ENCODE data around the gene SLC22A5. TPM values are rescaled to one million over a fixed set of nuclear protein-coding genes. Genes with fewer than 3 reads are reported as not detected.
"Not testable (repeated sequence)": the region's sequence is repeated elsewhere in the genome, so short reads cannot be mapped to it uniquely, and the experiment has no call there.

SLC22A5 gene
- total and polyA plus RNA-seq, 9 donors: 5.2 to 37.5 (median 10.4) TPM

DNA sequence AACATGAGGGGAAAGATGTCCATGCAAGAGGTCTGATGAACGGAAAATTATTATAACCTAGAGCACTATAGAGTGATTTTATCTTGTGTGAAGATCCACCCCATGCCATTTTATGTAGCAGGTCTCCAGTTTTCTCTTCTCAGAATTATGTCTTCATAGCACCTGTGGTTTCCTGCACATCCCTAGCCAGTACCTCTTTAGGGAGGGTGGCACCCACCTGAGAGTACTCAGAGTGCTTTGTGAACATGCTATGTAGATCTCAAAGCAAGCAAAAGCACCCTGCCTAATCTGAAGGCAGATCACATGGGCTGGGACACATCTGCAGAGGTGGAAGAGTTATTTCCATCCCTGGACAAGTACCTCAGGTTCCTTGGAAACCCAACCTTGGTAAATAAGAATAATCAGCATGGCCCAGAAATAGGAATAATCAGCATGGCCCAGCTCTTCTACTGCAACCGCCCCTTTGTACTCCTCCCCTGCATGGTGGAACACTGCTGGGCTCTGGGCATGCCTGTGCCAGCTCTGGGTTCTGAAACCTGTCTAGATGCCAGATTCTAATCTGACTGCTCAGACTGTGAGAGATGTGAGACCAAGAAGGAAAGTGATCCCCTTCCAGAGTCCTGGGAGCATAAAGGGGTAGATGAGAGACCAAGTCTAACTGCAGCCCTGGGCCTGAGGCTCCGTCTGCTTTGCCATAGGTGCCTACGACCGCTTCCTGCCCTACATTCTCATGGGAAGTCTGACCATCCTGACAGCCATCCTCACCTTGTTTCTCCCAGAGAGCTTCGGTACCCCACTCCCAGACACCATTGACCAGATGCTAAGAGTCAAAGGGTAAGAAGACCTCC lies 23.7 kb downstream of the SLC22A5 start:
- no peak for TF ChIP-seq CTCF (IDR thresholded peaks at IDR 0.05)
- TF ChIP-seq EP300 (IDR thresholded peaks at IDR 0.05): no peak
- TF ChIP-seq POLR2A (IDR thresholded peaks at IDR 0.05): no peak
- no peak for DNase-seq
- Histone ChIP-seq H3K27ac (no peak overlapping the region), H3K4me3 (no peak overlapping the region), H3K27me3 (no peaks in the 10 kb centered on the region), H3K9me3 (no peaks in the 10 kb centered on the region), H3K36me3 (no peaks in the 10 kb centered on the region), H3K4me1 (ENCODE audit: insufficient read depth) (peaks cover 16% of the 10 kb centered on the region)
- WGBS, 3 donors: 93 to 96% (median 95%) methylated on average over 6 of the region's 6 CpGs
- intact Hi-C loops (cut with DNase I): no loop called here

DNA sequence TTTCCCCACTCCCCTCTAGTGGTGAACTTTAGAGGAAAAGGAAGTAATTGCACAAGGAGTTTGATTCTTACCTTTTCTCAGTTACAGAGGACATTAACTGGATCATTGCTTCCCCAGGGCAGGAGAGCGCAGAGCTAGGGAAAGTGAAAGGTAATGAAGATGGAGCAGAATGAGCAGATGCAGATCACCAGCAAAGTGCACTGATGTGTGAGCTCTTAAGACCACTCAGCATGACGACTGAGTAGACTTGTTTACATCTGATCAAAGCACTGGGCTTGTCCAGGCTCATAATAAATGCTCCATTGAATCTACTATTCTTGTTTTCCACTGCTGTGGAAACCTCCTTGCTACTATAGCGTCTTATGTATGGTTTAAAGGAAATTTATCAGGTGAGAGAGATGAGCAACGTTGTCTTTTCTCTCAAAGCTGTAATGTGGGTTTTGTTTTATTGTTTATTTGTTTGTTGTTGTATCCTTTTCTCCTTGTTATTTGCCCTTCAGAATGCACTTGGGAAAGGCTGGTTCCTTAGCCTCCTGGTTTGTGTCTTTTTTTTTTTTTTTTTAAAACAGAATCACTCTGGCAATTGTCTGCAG lies 25.3 kb downstream of the SLC22A5 start:
- intact Hi-C loops (cut with DNase I): no loop called here
- Histone ChIP-seq H3K27me3 (no peaks in the 10 kb centered on the region), H3K4me3 (no peak overlapping the region), H3K36me3 (no peaks in the 10 kb centered on the region), H3K27ac (no peak overlapping the region), H3K9me3 (no peaks in the 10 kb centered on the region), H3K4me1 (ENCODE audit: insufficient read depth) (peaks cover 5% of the 10 kb centered on the region)
- 73 to 79% (median 77%) methylated on average over 4 of the region's 4 CpGs for WGBS, 3 donors
- DNase-seq: no peak
- TF ChIP-seq EP300 (IDR thresholded peaks at IDR 0.05) (no peak), CTCF (IDR thresholded peaks at IDR 0.05) (no peak), POLR2A (IDR thresholded peaks at IDR 0.05) (no peak)

DNA sequence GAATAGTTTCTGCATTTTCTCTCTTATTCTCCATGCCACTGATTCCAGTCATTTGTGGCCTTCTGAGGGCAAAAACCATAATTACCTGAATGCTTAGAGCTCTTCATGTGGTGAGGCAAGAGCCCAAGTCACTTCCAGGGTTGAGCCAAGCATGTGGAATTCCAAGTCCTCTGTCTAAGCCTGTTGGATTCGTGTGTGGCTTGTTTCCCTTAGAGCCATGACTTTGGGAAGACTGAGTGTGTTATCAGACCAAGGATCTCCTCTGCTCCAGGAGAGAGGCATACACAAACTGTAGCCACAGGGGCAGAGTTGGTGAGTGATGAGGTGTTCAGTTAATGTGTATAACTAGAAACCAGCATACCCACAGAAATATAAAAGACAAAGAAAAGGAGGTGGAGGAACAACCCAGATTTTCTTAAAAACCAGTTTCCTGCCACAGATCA lies 27.1 kb downstream of the SLC22A5 start:
- H3K4me1 ChIP-seq (ENCODE audit: insufficient read depth): peaks cover 3% of the 10 kb centered on the region
- no peak overlapping the region for H3K4me3 ChIP-seq
- intact Hi-C loops (cut with DNase I): no loop called here
- no peak overlapping the region for H3K27ac ChIP-seq
- DNase-seq: no peak
- WGBS, 3 donors: 77 to 90% (median 88%) methylated on average over 1 of the region's 1 CpG
- H3K36me3 ChIP-seq: no peaks in the 10 kb centered on the region
- no peaks in the 10 kb centered on the region for H3K9me3 ChIP-seq
- no peak for TF ChIP-seq EP300 (IDR thresholded peaks at IDR 0.05)
- no peaks in the 10 kb centered on the region for H3K27me3 ChIP-seq

GRCh38 chr5:132397224-132397623 lies 27.7 kb downstream of the SLC22A5 start:
- H3K27ac ChIP-seq: no peak overlapping the region
- intact Hi-C loops (cut with DNase I): no loop called here
- WGBS, 3 donors: 94 to 96% (median 95%) methylated on average over 2 of the region's 2 CpGs
- H3K4me1 ChIP-seq (ENCODE audit: insufficient read depth): peaks cover 3% of the 10 kb centered on the region
- DNase-seq: no peak
- H3K9me3 ChIP-seq: no peaks in the 10 kb centered on the region
- H3K27me3 ChIP-seq: no peaks in the 10 kb centered on the region
- TF ChIP-seq POLR2A (IDR thresholded peaks at IDR 0.05): no peak
- TF ChIP-seq EP300 (IDR thresholded peaks at IDR 0.05): no peak
- no peak for TF ChIP-seq CTCF (IDR thresholded peaks at IDR 0.05)
- H3K36me3 ChIP-seq: no peaks in the 10 kb centered on the region
- H3K4me3 ChIP-seq: no peak overlapping the region

DNA sequence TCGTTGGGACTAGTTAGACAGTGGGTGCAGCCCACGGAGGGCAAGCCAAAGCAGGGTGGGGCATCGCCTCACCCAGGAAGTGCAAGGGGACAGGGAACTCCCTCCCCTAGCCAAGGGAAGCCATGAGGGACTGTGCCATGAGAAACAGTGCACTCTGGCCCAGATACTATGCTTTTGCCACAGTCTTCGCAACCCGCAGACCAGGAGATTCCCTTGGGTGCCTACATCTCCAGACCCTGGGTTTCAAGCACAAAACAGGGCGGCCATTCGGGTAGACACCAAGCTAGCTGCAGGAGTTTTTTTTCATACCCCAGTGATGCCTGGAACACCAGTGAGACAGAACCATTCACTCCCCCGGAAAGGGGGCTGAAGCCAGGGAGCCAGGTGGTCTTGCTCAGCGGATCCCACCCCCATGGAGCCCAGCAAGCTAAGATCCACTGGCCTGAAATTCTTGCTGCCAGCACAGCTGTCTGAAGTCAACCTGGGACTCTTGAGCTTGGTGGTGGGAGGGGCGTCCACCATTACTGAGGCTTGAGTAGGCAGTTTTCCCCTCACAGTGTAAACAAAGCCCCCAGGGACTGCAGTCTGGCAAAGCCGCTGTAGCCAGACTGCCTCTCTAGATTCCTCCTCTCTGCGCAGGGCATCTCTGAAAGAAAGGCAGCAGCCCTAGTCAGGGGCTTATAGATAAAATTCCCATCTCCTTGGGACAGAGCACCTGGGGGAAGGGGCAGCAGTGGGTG lies 28.6 kb downstream of the SLC22A5 start:
- H3K9me3 ChIP-seq; H3K4me3 ChIP-seq; H3K27me3 ChIP-seq; H3K36me3 ChIP-seq; H3K4me1 ChIP-seq (ENCODE audit: insufficient read depth); H3K27ac ChIP-seq; DNase-seq; intact Hi-C loops (cut with DNase I): not testable (repeated sequence)
- 54 to 72% (median 60%) methylated on average over 12 of the region's 12 CpGs for WGBS, 3 donors

DNA sequence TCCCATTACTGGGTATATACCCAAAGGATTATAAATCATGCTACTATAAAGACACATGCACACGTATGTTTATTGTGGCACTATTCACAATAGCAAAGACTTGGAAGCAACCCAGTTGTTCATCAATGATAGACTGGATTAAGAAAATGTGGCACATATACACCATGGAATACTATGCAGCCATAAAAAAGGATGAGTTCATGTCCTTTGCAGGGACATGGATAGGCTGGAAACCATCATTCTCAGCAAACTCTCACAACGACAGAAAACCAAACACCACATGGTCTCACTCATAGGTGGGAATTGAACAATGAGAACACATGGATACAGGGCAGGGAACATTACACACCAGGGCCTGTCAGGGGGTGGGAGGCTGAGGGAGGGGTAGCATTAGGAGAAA lies 34.5 kb downstream of the SLC22A5 start:
- WGBS, 3 donors: 83 to 90% (median 89%) methylated on average over 2 of the region's 2 CpGs
- H3K4me1 ChIP-seq (ENCODE audit: insufficient read depth); DNase-seq; intact Hi-C loops (cut with DNase I); H3K36me3 ChIP-seq; H3K4me3 ChIP-seq; H3K9me3 ChIP-seq; H3K27me3 ChIP-seq; H3K27ac ChIP-seq: not testable (repeated sequence)
